Measurements from ENCODE around the gene DAD1.

- no peak for TF ChIP-seq CTCF (IDR thresholded peaks at IDR 0.05; ENCODE audit: insufficient read depth, low read length, poor library complexity, severe bottlenecking)
- TF ChIP-seq EZH2phosphoT487 (conservative IDR thresholded peaks at IDR 0.05; ENCODE audit: low read length): no peak
These were observed 35.6 kb downstream of the DAD1 start for GRCh38 chr14:22553445-22553844.
